ENCODE results near the gene PCDH12.
A peak's percentile ranks its signal among the peaks of the same experiment; 100 is the strongest.
"Not testable (repeated sequence)": the region's sequence is repeated elsewhere in the genome, so short reads cannot be mapped to it uniquely, and the experiment has no call there.

Gene PCDH12

DNA sequence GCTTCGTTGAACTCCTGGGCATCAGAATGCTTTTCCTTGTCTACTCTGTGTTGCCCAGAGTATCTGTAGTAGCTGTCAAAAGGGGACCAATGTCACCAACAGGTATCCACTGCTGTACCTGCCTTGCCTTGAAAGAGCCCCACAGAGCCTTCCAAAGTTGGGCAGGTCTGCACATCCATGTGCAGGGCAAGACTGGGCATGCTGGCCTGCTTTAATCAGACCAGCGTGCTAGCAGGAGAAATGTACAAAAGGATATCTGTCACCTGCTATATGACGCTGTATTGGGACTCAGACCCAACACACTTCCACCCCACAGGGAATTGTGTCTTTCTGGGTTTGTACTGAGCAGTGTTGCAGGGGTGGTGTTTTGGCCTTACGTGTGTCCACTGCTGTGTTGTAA is 22.5 kb downstream of the PCDH12 start:
- no peak for DNase-seq

DNA sequence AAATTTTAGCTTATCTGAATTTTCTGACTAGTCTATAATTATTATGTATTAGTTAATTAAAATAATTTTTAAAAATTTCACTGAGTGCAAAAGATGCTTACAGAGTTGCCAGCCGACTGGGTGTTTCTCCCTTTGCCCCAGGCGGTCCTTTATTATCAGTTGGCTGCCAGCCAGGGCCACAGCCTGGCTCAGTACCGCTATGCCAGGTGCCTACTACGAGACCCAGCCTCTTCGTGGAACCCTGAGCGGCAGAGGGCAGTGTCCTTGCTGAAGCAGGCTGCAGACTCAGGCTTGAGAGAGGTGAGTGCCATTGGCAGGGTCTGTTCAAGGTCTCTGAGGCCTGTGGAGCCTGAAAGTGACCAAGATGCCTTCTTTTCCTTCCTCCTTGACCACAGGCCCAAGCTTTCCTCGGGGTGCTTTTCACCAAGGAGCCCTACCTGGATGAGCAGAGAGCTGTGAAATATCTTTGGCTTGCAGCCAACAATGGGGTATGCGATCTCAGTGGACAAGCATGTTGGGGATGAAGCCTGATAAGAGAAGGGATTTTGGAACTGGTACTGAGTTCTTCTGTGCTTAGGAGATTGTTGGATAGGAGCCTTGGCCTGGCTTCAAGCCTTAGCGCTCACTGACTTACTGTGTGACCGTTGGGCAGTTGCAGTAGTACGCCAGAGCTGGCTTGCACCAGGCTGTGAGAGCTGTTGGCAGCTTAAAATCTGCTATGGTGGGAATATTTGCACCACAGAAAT is 23.7 kb downstream of the PCDH12 start:
- no peak for DNase-seq

DNA sequence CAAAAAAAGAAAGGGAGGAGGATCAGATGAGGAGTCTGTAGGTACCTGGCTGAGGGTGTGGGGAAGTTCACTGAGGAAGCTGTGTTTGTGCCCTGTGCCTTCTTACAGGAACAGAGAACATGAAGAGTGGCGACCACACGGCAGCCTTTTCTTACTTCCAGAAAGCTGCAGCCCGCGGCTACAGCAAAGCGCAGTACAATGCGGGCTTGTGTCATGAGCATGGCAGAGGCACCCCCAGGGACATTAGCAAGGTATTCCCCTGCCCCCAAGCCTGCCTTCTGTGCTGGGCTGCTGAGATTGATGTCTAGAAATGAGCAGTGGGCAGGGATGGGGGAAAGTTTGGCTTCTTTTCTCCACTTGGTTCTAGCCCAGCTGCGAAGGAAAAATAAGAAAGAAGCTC is 24.9 kb downstream of the PCDH12 start:
- DNase-seq: no peak

DNA sequence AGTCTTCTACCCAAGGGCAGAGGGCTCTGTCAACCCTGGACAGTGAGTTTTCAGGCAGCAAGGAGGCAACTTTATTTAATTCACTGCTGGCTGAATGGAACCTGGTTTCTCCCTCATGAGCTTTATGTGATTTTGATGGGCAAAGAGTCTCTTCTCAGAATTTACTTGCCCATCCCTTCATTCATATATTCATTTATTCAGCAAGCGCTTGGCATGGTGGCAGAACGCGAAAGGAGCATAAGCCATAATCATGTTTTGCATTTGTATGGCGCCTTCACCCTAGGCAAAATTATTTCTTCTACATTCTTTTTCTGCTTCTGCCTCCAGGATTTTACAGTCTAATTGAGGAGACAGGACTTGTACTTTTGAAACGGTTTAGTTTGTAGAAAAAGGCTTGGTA is 26.3 kb downstream of the PCDH12 start:
- no peak for DNase-seq

DNA sequence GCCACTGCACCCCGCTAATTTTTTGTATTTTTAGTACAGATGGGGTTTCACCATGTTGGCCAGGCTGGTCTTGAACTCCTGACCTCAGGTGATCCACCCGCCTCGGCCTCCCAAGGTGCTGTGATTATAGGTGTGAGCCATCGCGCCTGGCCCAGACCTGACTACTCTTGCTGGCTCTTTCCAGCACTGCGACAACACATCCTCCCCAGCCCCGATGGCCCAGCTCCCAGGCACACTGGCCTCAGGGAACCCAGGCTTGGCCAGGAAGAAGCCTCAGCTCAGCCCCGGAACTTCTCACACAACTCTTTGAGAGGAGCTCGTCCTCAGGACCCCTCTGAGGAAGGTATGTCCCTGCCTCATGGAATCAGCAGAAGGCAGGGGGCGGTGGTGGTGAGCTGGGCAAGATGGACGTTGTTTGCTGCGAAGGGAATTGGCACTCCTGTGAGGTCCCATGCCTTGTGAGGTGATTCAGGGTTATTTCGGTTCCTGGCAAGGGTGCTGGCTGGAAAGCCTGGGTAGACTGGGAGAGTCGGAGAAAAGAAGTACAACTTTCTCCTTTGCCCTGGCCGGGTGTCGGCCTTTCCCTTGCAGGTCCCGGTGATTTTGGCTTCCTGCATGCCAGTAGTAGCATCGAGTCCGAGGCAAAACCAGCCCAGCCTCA is 28.5 kb downstream of the PCDH12 start:
- no peak for DNase-seq

DNA sequence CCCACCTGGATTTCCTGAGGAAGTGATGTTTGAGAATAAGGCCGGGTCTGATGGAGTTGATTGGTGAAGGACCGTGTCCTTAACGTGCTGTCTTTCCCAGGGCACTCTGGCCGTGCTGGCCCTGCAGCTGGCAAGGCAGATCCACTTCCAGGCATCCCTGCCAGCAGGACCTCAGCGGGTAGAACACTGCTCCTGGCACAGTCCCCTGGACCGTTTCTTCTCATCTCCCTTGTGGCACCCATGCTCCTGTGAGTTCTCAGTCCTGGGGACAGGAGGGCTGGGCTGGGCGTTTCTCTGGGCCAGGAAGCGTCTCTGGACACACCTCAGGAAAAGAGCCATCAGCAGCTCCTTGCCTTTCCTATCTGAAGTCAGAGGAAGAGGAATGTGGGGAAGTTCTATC is 30.0 kb downstream of the PCDH12 start:
- DNase-seq: no peak

DNA sequence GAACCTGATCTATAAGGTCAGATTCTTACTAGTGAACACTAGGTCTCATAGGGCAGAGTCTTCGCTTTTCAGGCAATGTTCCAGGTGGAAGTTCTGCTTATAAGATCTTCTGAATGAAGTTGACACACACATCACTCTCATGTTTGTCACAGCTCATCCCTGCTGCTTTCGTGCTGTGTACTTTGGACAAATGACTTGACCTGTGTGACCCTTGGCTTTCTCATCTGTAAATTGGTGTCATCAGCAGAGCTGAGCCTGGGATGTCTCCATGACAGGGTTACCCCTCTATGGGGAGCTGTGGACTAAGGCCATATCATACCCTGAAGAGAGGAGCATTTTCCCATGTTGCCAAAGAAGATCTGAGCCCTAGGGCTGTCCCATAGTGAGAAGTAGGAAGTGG is 31.6 kb downstream of the PCDH12 start:
- no peak for DNase-seq

DNA sequence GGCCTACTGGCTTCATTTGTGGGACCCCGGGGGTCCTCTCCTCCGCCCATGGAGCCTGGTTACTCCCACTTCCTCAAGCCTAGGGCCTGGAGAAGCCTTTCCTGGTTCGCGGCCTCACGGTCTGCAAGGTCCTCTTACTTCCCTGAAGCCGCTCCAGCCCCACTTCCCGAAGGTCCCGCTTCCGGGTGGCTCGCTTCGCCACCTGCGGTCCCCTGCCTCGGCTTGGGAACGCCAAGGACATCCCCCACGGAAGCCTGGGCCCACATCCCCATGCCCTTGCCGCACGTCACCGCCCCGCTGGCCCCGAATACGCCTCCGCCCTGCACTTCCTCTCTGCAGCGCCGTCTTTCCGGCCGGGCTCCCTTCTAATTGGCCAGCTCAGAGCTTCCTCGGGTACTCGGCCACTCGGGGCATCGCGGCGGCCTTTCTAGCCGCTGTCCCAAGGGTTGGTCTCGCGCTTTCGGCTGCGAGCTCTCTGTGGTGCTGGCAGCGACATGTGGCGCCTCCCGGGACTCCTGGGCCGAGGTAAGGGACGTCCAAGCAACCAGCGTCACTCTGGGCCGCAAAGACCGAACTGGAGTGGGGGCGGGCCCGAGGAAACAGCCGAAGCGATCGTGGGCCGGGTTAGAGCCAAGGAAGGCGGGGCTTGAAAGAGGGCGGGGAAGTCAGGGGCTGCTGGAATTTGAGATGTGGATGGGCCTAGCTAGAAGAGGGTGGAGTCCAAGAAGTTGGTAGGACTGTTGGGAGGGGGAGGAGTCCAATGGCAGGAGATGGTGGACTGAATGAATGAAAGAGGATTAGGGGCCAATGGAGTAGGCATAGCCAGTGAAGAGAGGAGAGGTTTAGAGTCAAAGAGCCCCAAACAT is 34.3 kb downstream of the PCDH12 start, which contains the start of gene DELE1:
Gene DELE1 (plus strand): TSS at position 424 of the 866 bp plus-strand sequence. CDS start 71 bp downstream, at position 495.
- DNase-seq: peak; percentile 73 to 97 (median 90)

DNA sequence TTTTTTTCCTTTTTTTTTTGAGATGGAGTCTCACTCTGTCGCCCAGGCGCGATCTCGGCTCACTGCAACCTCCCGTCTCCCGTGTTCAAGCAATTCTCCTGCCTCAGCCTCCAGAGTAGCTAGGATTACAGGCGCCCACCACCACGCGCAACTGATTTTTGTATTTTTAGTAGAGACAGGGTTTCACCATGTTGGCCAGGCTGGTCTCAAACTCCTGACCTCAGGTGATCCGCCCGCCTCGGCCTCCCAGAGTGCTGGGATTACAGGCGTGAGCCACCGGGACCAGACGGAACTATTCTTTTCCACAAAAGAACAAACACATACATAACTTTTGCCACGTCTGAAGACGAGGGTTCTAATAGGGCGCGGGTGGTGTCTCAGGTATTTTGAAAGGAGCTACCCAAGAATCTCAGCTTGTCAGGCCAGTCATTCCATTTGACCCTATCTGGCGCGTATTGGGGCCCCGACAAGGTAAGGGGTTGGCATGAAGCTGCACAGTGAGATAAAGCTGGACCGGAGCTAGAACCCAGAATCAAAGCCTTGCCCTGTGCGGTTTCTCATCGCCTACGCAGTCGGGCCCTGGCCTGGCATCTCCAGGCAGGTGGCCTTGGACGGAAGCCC is 35.1 kb downstream of the PCDH12 start:
- not testable (repeated sequence) for DNase-seq

DNA sequence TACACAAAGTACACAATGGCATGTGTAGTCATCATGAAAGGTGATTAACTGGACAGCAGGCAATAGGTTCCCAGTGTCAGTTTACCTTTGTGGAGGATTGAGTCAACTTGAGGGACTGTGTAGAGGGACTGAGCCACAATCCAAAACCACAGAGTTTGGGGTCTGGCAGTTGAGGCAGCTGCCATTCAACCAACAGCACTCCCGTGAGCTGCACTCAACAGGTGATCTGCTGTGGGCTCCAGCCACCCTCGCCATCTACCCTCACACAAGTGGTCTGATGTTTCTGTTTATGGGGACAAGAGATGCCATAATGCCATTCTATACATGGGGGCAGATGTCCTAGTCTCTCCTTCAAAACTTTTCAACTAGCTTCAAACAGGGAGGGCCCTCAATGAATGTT is 37.2 kb downstream of the PCDH12 start:
- DNase-seq: no peak

DNA sequence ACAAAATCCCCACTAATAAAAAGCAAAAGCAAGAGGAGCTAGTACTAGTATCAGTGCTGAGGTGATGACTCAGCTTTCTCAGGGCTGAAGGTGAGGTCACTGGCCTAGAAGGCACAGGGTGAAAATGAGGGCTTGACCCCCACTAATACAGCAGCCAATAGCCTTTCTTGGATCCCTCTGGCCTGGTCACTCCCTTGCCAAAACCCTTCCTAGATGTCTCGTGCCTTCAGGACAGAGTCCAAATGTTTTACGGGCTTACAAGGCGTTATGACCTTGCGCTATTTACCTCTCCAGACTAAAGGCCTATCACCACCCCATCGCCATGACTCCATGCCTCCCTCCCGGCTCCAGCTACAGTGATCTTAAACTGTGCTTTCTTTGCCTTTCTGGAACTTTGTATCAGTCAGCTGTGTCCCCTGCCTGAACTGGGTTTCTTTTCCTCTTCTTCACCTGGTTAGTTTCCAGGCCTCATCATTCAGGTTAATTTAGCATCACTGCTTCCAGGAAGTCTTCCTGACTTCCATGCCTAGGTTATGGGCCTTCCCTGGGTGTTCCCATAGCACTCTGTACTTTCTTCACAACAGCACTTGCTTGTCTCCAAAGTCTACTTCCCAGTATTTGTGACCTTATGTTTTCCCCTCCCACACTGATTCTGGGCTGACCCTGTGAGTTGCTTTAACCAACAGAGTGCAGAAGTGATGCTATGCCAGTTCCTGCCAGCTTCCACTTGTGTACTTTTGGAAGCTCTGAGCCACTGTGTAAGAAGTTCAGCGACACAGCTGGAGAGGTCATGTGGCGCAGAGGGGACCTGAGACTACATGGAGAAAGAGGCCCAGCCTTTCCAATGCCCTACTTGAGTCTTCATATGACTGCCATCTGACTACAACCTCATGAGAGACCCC is 38.5 kb downstream of the PCDH12 start:
- no peak for DNase-seq

DNA sequence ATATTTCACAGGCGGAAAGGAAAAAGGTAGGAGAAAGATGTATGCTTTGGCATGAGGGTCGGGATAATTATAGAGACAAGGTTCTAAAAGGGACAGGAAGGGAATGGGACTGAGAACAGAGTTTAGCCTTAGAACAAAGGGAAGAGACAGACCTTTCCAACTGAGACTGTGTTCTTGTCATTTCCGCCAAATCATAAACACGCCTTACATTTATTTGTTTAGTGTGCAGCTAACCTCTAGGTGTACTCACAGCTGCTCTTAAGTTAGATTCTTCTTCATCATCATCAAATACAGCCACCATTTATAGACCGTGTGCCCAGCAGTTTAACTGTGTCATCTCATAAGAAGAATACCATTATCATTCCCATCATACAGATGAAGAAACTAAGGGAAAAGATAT is 40.2 kb downstream of the PCDH12 start:
- DNase-seq: no peak

DNA sequence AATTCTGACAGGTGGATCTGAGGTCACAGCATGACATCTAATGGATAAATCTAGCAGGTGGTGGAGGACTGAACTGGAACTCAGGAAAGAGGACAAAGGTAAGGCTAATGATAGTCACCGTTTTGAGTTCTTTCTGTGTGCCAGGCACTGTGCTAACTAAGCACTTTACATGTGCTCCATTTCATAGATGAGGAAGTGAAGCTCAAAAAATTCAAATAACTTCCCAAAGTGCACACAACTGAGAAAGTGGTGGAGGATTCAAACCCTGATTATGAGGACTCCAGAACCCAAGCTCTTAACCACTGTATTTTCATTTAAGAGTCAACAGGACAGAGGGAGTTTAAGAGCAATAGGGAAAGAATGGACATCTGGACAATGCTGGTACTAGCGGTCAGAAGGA is 41.5 kb downstream of the PCDH12 start:
- DNase-seq: no peak

DNA sequence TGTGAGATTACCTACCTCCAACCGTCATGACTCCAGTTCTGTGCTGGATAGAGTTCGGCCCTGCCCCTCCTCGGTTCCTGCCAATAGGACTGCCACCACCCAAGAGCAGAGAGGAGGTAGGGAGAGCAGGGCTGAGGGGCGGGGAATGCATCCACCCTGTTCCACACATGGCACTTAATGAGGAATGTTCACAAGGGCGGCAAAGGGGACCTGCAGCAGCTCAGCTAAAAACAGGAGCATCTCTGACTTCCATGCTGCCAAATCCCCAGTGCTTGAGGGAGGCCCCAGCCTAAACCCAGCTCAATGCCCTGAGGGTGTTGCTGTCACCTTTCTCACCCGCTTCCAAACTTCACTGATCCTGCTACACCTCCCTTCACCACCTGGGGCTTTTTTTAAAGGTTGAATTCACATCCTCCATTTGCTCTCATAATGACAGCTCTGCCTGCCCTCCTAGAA is 42.1 kb downstream of the PCDH12 start:
- DNase-seq: no peak

DNA sequence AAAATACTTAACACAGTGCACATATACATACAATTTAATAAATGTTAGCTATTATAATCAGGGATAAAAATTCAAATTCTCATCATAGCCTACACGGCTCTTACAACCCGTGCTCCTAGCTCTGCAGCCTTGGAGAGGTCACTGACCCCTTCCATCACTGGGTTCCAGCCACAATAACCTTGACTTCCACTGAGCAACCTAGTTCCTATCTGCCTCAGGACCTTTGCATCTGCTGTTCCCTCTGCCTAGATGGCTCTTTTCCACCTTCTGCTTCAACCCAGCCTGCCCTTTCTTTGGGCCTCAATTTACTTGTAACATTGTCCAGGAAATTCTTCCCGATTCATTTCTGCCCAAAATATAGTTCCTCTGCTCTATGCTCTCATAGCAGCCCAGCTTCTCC is 43.2 kb downstream of the PCDH12 start:
- DNase-seq: no peak

DNA sequence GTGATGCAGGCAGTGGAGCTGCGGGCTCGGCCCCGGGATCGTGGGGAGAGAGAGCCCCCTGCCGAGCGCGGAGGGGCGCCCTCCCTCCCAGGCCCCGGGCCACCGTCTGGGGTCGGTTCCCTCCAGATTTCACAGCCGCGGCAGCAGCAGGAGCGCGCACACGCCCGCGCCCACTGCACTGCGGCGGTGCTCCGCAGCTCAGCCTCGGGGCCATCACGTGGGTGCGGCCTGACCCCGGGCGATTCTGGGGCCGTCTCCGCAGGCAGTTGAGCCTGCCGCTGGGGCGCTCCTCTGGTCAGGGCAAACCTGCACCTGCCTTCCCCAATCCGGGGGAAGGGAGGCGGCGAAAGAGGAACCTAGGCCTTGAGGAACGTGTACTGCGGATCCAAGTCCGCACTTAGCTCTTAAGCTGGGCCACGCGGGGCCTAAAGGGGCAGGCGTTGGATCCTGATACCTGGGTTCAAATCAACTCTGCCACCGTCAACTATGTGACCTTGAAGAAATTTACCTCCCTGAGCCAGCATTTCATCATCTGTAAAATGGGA is 43.7 kb downstream of the PCDH12 start:
- peak in 3 of 6 experiments; percentile 7 to 21 (median 9) for DNase-seq

DNA sequence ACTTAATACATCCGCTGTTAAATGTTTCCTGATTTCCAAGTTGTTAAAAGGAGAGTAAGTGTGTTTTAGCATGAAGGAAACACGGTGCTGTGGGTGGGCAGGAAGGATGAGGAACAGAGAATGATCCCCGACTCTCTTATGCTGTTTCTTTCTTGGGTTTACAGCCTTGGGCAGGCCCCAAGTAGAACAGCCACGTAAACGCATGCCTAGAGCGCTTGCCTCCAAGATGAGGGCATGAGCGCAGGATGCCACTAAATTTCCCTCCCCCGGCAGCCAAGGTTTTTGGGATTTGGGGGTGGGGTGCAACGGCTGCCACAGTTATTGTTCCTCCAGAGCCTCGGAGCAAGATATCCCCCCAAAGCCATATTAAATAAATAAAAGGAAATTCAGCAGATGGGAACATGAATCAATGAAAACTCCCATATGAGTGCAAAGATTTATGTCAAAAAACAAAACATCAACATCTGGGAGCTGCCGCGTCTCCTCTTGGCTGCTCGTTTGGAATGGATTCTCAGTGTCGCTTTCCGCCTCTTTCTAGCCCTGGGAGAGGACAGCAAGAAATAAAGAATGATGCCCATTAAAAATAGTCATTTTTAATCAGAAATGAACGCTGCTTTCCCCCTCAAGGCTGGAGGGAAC is 44.3 kb downstream of the PCDH12 start:
- DNase-seq: no peak

DNA sequence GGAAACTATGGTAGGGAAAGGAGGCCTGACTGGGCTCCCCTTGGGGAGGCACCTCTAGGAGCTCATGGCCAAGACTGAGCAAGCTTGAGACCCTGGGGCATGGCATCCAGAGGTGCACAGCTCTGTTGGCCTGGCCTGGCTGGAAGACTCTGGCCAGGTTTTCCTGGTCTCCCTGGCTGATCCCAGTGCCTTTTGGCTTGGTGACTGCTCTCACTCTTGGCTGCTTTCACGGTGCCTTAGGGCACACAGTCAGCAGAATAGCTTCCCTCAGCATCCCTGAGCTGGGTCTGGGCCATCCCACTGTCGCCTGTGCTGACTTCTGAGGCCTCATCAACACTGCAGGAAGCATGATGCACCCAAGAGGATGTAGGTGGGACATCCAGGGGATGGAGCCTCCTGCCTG is 47.7 kb downstream of the PCDH12 start:
- DNase-seq: no peak

DNA sequence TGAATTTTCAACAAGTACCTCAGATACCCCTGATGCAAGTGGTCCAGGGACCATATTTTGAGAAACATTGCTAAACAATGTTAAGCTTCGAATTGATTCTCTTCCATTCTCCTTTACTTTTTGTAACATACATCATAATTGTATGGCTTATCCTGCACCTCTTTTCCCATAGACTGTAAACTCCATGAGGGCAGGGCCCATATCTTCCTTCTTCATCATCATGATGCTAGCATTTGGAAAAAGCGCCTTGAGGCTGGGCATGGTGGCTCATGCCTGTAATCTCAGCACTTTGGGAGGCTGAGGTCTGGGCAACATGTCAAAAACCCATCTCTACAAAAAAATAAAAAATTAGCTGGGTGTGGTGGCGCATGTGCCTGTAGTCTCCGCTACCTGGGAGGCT is 48.8 kb downstream of the PCDH12 start:
- no peak for DNase-seq

DNA sequence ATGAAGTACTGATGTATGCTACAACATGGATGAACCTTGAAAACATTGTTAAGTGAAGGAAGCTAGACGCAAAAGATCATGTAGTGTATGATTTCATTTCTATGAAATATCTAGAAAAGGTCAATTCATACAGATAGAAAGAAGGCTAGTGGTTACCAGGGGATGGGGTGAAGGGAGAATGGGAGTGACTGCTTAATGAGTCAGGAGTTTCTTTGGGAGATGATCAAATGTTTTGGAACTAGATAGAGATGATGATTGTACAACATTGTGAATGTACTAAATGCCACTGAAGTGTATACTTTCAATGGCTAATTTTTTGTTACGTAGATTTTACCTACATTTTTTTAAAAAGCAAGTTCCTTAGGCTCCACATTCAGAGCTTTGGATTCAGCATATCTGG is 49.2 kb downstream of the PCDH12 start:
- DNase-seq: no peak

DNA sequence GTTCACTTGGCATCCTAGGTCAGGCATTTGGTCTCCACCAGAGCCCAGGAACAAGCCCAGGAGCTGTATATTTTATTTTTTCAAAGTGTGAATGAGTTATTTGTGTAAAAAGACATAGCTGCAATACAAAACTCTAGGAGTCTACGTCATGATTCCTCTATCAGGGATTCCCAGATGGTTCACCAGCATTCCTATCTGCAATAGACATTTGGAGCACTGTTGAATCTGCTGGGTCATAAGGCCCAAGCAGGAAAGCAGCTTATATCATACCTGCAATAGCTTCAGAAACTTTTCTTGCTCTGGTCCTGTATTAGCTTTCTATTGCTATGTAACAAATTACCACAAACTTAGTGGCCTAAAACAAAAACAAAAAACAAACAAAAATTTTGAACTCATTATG is 51.0 kb downstream of the PCDH12 start:
- no peak for DNase-seq
